Ramos (cell line): ENCODE data around the gene TDRD3.
"Not testable (repeated sequence)": the region's sequence is repeated elsewhere in the genome, so short reads cannot be mapped to it uniquely, and the experiment has no call there.

Experiments
- in situ Hi-C: fragments of 300-500 bp; cut with MboI; formaldehyde crosslinking; loops from one replicate; pipeline ENCODE4 v1.14.3; 2022; ENCODE audit warnings: low sequenced_read_pairs; ENCODE audit not compliant: unreplicated experiment

TDRD3 gene

DNA sequence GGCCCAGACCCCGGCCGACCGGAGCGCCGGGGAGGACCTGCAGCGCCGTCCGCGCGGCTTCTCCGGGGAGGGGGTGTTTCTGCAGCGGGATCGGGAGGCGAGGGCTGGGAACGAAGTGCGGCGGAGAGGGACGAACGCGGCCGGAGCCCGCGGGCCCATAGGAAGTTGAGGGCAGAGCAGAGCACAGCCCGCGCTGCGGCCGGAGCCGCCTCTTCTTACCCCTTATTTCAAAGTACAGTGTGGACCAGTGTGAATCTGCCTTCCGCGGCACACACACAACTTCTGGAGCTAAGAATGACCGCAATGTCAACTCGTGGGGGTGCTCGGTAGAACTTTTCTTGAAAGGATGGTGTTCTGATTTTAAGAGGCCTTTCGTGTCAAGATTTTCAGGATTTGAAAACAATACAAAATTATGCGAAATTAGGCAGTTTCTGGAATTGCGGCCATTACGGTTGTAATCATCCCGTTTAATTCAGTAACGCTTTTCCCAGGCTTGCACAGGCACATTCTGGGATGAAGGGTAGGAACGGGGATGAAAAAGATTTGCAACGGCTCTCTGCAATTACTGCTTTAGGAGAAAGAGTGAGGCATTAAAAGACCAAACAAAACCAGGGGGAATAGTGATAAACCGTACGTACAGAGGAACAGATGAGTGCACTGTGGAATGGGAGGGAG lies 821 bp downstream of the TDRD3 start:
- in situ Hi-C loops = no loop called here

DNA sequence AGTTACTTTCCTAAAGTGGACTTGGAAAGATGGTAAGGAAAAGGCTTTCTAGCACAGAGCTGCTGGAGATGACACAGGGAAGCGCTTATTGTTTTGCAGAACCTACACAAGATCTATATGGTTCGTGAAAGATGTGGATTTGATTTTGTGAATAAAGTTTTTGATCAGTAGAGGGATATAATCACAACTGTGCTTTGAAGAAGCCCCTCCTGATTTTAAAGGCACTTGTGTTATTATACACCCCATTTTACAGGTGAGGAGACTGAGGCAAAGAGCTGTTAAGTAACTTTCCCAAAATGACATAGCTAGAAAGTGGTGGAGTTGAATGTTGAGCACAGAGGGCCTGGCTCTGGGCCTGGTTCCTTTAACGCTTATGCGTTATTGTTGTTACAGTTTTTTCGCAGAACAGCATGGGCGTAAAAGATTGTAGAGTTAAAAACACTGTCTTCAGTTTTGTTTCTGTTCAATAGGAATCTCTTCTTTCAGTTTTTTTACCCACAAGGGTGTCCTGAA lies 1.4 kb downstream of the TDRD3 start:
- in situ Hi-C loops = no loop called here

DNA sequence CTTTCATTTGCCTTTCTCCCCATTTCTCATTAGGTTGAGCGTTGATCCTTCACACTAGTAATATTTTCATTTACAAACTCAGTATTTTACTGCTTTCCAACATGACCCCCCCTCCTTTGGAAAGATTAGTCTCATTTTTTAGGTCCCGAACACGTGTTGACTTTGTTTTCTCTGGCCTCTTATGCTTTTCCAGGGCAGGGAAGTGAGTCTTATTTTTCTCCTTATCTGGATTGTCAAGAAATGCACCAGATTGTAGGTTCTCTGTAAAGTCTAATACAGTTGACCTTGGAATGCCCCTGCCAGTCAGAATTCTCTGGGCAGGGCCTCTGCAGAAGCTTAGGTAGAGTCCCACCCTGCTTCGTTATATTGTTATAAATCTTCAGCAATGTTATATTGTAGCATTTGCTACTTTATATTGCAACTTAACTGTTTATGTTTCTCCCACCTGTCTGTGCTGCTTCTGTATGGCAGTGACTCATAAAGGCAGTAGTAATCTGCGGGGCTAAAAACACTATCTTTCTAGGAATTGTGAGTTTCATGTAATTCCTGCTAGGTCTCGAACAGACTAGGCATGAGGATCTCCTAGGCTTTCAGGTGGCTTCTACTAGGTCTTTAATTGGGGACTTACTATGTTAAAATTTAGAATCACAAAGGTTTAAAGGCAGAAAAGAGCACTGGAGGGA lies 2.0 kb downstream of the TDRD3 start:
- in situ Hi-C loops = no loop called here

DNA sequence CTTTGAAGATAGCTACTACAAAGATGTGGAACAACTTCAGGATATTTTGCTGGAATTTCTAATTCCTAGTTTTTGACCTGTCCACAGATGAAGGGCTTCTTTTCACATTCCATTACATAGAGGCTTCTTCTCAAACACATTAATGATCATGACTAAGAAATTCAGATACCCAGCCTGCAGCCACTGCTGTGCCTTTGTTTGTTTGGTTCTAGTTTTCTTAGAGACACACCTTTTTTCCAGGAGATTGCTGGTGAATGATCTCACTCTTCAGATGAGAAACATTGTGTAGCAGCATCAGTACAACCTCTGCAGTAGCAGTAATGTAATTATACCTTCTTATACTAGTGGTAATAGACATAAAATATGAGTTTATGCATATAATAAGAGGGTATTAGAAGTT lies 5.0 kb downstream of the TDRD3 start:
- in situ Hi-C loops = no loop called here

DNA sequence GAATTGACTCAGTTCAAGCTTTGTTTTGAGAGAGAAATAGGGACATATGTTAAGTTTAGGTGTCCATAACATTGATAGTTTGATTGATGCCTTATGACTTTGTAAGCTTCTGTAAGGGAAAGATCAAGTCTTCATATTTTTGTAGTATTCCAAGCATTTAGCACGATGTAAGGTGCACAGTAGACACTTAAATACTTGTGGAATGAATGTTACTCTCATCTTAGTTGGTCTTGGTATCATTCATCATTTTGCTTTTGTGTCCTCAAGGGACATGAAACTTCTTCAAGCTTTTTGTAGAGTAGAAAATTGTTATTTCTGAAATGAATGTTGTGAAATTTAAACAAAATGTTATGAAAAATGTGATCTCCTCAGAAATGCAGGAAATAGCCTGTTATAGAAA lies 10.1 kb downstream of the TDRD3 start:
- in situ Hi-C loops = no loop called here

DNA sequence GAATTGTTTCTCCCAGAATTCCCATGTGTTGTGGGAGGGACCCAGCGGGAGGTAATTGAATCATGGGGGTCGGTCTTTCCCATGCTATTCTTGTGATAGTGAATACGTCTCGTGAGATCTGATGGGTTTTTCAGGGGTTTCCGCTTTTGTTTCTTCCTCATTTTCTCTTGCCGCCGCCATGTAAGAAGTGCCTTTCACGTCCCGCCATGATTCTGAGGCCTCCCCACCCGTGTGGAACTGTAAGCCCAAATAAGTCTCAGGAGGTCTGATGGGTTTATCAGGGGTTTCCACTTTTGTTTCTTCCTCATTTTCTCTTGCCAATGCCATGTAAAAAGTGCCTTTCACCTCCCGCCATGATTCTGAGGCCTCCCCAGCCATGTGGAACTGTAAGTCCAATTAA lies 10.8 kb downstream of the TDRD3 start:
- in situ Hi-C loops = not testable (repeated sequence)

DNA sequence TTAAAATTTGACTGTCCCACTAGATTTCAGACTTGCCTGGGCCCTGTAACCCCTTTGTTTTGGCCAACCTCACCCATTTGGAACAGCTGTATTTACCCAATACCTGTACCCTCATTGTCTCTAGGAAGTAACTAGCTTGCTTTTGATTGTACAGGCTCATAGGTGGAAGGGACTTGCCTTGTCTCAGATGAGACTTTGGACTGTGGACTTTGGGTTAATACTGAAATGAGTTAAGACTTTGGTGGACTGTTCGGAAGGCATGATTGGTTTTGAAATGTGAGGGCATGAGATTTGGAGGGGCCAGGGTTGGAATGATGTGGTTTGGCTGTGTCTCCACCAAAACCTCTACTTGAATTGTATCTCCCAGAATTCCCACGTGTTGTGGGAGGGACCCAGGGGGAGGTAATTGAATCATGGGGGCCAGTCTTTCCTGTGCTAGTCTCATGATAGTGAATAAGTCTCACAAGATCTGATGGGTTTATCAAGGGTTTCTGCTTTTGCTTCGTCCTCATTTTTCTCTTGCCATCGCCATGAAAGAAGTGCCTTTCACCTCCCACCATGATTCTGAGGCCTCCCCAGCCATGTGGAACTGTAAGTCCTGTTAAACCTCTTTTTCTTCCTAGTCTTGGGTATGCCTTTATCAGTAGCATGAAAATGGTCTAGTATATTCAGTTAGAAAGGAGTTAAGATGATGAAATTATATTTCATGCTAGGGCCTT lies 12.7 kb downstream of the TDRD3 start:
- in situ Hi-C loops = not testable (repeated sequence)

DNA sequence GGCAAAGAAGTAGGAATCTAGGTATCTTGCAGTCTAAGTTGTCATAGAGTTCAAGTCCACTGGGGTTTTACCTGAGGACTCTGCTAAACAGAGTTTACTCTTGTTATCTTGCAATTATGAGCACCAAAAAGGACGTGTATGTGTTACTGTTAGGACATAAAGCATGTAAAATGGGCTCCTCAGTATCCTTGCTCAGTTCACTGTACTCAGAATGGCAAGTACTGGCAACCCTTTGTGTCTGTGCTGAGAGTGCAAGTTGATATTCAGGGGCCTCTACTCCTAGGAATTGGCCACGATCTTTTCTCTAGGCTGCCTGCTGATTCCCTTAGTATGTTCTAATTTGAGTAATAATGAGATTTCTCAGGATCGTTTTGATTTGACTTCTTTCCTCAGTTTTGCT lies 13.3 kb downstream of the TDRD3 start:
- in situ Hi-C loops = no loop called here

DNA sequence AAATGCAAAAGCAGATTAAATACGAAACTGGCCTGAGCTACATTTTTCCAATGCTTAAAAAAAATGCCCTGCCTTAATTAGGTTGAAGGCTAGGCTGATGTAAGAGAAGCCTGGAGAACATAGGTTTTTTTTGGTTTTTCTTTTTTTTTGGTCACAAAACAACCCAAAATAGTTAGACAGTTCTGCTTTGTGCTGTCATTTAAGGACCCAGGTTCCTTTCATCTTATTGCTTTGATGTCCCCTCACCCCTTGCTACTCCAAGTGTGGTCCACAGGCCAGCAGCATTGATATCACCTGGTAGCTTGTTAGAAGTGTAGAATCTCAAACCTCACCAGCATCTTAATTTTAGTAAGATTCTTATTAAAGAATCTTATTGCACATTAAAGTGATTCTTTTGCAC lies 14.4 kb downstream of the TDRD3 start:
- in situ Hi-C loops = no loop called here

DNA sequence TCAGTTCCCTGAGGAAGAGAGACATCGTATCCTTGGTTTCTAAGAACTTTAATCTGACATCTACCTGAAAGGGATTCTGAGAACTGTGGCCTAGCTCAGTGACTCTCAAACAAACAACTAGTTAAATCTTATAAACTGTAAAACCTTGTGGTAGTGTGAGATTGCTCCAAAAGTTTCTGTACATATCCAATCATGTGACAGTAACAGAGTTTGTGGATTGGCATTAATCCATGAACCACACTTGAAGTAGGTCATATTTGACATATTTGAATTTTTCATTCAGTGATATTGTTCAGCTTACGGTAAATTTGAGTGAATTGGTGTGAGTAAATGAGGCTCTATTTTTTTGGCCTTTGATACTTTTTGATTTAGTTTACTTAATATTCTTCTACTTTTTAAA lies 15.0 kb downstream of the TDRD3 start:
- in situ Hi-C loops = no loop called here

DNA sequence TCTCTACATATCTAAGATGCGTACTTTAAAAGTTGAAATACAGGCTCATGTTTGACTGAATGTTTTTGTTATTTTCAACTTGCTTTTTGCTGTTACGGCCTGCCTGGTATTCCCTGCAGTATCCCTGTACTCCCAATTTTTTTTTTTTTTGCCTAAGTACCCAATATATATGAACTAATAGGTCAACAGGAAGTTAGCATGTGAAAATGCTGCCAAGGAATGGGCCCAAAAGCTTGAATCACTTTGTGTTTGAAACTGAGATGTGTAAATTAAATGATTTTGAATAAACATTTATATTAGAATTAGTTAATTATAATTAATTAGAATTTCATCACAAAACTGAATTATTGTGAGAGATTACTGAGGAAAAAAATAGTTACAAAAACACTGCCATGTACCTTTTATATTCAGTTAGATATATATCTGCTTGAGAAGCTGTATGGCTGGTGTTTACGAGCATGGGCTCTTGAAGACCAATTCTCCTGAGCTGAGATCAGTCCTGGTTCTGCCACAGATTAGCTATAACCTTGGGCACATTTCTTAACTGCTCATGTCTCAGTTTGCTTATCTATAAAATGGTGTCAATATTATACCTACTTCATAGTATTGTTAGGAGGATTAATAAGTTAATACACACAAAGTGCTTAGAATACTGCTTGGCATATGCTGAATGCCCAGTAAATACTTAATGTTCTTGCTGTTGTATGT lies 16.0 kb downstream of the TDRD3 start:
- in situ Hi-C loops = no loop called here

DNA sequence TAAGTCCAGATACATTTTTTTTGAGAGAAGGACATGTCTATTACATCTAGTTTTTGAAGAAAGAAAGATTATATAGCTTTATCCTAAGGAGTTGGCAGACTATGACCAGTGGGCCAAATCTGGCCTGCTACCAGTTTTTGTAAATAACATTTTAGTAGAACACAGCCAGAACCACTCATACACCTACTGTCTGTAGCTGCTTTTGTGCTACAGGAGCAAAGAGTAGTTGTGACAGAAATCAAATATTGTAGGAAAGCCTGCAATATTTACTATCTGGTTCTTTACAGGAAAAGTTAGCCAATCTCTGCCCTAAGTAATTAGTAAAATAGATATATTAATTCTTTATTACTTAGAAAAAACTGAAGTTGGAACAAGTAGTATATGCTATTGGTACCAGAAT lies 17.2 kb downstream of the TDRD3 start:
- in situ Hi-C loops = no loop called here

DNA sequence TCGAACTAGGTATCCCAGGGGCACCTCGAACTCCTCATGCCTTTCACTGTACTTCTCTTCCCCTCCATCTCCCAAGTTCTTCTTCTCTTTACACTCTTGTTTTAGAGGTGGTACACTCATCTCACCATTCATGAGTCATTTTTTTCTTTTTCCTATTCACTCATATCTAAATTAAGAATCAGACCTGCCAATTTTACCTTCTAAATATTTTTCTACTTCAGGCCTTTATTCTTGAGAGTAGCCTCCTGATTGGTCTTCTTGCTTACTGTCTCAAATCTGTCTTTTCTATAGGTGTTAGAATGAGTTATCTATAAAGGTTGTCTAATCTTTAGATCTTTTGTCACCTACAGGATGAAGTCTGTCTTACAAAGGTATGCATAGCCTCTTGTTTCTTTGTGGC lies 20.7 kb downstream of the TDRD3 start:
- in situ Hi-C loops = no loop called here

DNA sequence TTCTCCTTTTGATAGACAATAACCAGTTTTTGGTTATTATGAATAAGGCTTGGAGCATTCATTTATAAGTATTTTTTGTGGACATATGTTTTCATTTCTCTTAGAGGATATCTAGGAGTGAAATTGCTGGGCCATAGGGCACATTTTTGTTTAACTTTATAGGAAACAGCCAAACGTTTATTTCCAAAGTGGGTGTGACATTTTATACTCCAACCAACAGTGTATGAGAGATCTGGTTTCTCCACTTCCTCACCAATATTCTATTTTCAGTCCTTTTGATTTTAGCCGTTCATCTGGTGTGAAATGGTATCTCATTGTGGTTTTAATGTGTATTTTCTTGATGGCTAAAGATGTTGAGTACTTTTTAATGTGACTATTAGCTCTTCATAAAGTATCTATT lies 21.9 kb downstream of the TDRD3 start:
- in situ Hi-C loops = no loop called here

DNA sequence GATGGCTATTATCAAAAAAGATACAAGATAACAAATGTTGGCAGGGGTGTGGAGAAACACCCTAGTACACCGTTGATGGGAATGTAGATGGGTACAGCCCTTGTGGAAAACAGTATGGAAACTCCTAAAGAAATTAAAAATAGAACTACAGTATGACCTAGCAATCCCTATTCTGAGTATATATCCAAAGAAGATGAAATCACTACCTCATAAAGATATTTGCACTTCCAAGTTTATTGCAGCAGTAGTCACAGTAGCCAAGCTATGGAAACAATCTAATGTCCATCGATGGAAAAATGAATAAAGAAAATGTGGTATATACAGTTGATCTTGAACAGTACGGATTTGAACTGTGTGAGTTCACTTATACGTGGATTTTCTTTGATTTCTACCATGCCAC lies 28.3 kb downstream of the TDRD3 start:
- in situ Hi-C loops = no loop called here

DNA sequence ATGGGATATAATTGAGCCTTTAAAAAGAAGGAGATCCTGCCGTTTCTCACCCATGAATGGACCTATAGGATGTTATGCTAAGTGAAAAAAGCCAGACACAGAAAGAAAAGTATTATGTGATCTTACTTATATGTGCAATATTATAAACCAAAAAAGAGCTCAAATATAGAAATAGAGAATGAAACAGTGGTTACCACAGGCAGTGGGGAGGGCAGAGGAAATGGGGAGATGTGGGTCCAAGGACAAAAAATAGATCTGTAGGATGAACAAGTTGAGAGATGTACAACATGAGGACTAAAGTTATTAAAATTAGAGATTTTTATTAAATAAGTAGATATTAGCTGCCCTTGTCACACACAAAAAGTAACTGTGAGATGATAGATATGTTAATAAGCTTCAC lies 29.1 kb downstream of the TDRD3 start:
- in situ Hi-C loops = no loop called here

DNA sequence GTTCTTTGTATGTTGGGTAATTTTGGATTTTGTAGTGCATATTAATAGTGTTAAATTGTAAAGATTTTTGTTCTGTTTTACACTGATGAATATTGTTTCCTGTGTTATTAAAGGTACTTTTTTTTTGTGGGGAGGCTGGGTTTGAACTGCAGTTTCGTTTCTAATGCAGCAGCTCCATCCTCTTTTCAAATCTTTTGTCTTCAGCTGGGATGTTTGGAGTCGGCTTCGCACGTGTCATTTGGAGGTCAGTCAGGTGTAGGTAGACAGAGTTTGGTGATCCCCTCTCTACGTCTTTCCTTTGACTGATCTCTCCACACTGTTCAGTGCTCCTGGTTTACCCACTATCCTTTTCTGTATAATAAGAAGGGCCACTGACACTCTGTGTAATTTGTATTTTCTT lies 30.3 kb downstream of the TDRD3 start:
- in situ Hi-C loops = no loop called here

DNA sequence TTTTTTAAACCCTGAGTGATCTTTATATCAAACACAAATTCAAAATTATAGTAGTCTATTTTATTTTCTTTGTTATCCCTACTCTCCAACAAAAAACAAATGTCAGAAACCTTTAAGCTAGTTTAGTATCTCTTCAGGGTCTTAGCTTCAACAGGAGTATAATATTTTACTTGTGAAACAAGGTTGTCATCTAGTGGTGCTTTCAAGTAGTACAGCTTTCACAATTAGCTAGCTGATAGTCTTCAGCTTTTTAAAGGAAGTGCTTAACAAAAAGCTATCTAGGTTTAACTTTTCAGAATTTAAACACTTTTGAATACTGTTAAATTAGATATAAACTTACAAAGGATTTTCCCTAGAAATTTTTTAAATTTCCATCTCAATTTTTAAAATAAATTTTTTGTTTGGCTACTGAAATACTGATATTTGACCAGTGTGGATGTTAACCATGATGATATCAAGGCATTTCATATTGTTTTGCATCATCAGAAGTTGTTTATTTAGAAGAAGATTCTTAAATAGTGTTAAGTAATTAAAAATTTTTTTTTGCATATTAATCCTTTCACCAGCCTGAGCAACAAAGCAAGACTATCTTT lies 34.2 kb downstream of the TDRD3 start:
- in situ Hi-C loops = no loop called here

DNA sequence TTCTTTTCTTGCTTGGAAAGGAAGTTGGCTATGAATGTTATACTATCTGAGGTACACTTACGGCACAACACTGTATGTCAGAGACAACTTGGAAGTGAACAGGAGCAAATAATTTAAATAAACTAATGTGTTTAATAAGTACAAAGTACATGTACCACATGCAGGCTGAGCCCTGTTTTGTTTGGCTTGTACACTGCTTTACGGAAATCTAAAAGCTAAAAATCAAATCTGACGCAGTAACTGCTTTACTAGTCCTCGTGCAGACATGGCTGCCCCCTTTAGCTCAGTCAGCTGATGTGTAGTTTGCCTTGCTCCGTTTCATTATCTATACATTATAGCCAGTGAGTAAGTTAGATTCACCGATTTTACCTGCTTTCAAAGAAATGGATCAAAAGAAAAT lies 36.5 kb downstream of the TDRD3 start:
- in situ Hi-C loops = no loop called here

DNA sequence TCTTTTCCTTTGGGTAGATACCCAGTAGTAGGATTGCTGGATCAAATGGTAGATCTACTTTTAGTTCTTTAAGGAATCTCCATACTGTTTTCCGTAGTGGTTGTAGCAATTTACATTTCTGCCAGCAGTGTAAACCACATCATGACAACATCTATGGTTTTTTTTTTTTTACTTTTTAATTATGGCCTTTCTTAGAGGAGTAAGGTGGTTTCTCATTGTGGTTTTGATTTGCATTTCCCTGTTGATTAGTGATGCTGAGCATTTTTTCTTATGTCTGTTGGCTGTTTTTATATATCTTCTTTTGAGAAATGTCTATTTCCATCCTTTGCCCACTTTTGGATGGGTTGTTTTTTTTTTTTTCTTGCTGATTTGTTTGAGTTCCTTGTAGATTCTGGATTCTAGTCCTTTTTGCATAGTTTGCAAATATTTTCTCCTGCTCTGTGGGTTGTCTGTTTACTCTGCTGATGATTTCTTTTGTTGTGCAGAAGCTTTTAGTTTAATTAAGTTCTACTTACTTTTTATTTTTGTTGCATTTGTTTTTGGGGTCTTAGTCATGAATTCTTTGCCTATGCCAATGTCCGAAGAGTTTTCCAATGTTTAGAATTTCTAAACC lies 38.8 kb downstream of the TDRD3 start:
- in situ Hi-C loops = no loop called here
